ENCODE results near the gene BCR. TPM values are rescaled to one million over a fixed set of nuclear protein-coding genes. Genes with fewer than 3 reads are reported as not detected.
A peak's percentile ranks its signal among the peaks of the same experiment; 100 is the strongest.

BCR gene
- total and polyA plus RNA-seq, 2 of the 8 experiments (the other 6 are each of a cell fraction or from before 2014, with no cell fraction given) = 66.7 to 130 TPM

- Histone ChIP-seq H3K23me2 (ENCODE audit: low read depth, low read length) (peaks cover 9% of the 10 kb centered on the region; the same call in 1 of the 2 replicates), H3K4me1 (replicated peaks in 1 of 4; ENCODE audit: control insufficient read depth in 3 of 4, insufficient read depth in 4 of 4, low read length in 3 of 4) (peaks cover 30 to 50% (median 41%) of the 10 kb centered on the region in 4 experiments), H2BK15ac (ENCODE audit: low read length) (peak overlapping the region; percentile 40), H3K79me2 (ENCODE audit: control insufficient read depth in 1 of 2, insufficient read depth in 2 of 2, low read length in 2 of 2) (peaks cover 0 to 75% of the 10 kb centered on the region in 2 experiments; a peak in 3 of 4 replicates), H3K36me3 (ENCODE audit: control insufficient read depth in 2 of 4, insufficient read depth in 4 of 4, low read length in 3 of 4) (no peaks in the 10 kb centered on the region), H4K8ac (ENCODE audit: extremely low read depth, insufficient read depth, low read length) (no peak overlapping the region; the same call in 1 of the 2 replicates), H3K14ac (ENCODE audit: insufficient read length) (no peak overlapping the region), H4K5ac (ENCODE audit: insufficient read length, low read depth, low read length) (peak overlapping the region; percentile 13), H3K56ac (replicated peaks; ENCODE audit: insufficient read length, low read depth, low read length) (no peak overlapping the region), H2BK20ac (ENCODE audit: low read length) (peak overlapping the region; percentile 94), H2BK120ac (replicated peaks; ENCODE audit: low read depth, low read length) (peak overlapping the region; percentile 93), H3K9ac (replicated peaks in 1 of 4; ENCODE audit: extremely low read depth in 1 of 4, low read depth in 3 of 4, low read length in 3 of 4) (no peak overlapping the region), H3K18ac (ENCODE audit: extremely low read depth, low read length) (peak overlapping the region; percentile 81), H3K4me3 (ENCODE audit: extremely low read depth in 1 of 4, insufficient read depth in 2 of 4, low read depth in 3 of 4, low read length in 4 of 4) (peak overlapping the region in 1 of 4 experiments; percentile 2; a peak in 1 of 8 replicates), H3K27me3 (replicated peaks in 1 of 4; ENCODE audit: control insufficient read depth in 3 of 4, extremely low read depth in 1 of 4, insufficient read depth in 3 of 4, low read length in 3 of 4) (no peaks in the 10 kb centered on the region), H4K91ac (replicated peaks; ENCODE audit: insufficient read length, low read length) (peak overlapping the region; percentile 14), H2BK5ac (ENCODE audit: low read depth, low read length) (peak overlapping the region; percentile 92), H3K79me1 (ENCODE audit: low read depth, low read length) (peaks cover 10% of the 10 kb centered on the region; the same call in 1 of the 2 replicates), H2AFZ (ENCODE audit: low read length) (no peak overlapping the region), H2AK5ac (ENCODE audit: low read depth, low read length) (peak overlapping the region; percentile 90; the same call in 1 of the 2 replicates), H3K4ac (replicated peaks; ENCODE audit: insufficient read length, low read depth, low read length) (peak overlapping the region; percentile 58), H3K4me2 (ENCODE audit: insufficient read depth in 1 of 2, low read depth in 2 of 2, low read length in 2 of 2) (peak overlapping the region; percentile 18 to 77; a peak in 2 of 4 replicates), H3K23ac (ENCODE audit: insufficient read length) (no peak overlapping the region), H4K20me1 (replicated peaks in 1 of 2; ENCODE audit: control insufficient read depth in 1 of 2, insufficient read depth in 2 of 2, low read length in 2 of 2) (no peaks in the 10 kb centered on the region), H3K27ac (ENCODE audit: low read depth, low read length) (peak overlapping the region; percentile 61; the same call in 1 of the 2 replicates), H2BK12ac (ENCODE audit: low read depth, low read length) (peak overlapping the region; percentile 99), H3K9me3 (ENCODE audit: insufficient read depth in 2 of 2, low read depth in 1 of 2, low read length in 1 of 2) (no peaks in the 10 kb centered on the region)
- ChIA-PET CTCF (ENCODE audit: partially characterized antibody) (interaction anchor here (1.3 kb wide), 1 partner anchor 22 kb away, joined by 4 read pairs; no protein-coding TSS in a partner anchor), POLR2A (ENCODE audit: partially characterized antibody) (interaction anchor here (0.7 kb wide), 1 partner anchor 49 kb away, joined by 3 read pairs; no protein-coding TSS in a partner anchor)
- no peak for FAIRE-seq
- WGBS, 2 experiments (ENCODE audit: extremely low coverage in 1 of 2, insufficient coverage in 1 of 2, insufficient read length in 1 of 2, insufficient replicate concordance in 2 of 2, low coverage in 1 of 2, low lambda C conversion rate in 2 of 2, missing lambda C conversion rate in 1 of 2) = 85% methylated on average over 17 of the region's 17 CpGs; no CpG with 5 or more reads in 1 of the 2 experiments
- DNase-seq (ENCODE audit: low read depth in 1 of 2, low spot score in 2 of 2) = no peak
- TF ChIP-seq CBX5 (IDR thresholded peaks at IDR 0.05; ENCODE audit: low read depth, low read length) (no peak), TAF1 (IDR thresholded peaks at IDR 0.05; ENCODE audit: low read depth, low read length) (no peak), NRF1 (IDR thresholded peaks at IDR 0.05; ENCODE audit: low read depth, low read length) (no peak), ASH2L (IDR thresholded peaks at IDR 0.05; ENCODE audit: low read length) (no peak), SAP30 (IDR thresholded peaks at IDR 0.05; ENCODE audit: insufficient read depth, insufficient replicate concordance, low read length) (no peak), ATF3 (IDR thresholded peaks at IDR 0.05; ENCODE audit: insufficient read depth, low read depth, low read length) (no peak), SIRT6 (IDR thresholded peaks at IDR 0.05; ENCODE audit: low read length) (no peak), SIN3A (conservative IDR thresholded peaks at IDR 0.05 in 1 of 2, IDR thresholded peaks at IDR 0.05 in 1 of 2; ENCODE audit: low read depth in 1 of 2, low read length in 2 of 2) (no peak), EP300 (IDR thresholded peaks at IDR 0.05; ENCODE audit: borderline replicate concordance in 1 of 2, low read depth in 2 of 2, low read length in 2 of 2) (no peak), RXRA (IDR thresholded peaks at IDR 0.05; ENCODE audit: insufficient read depth, low read depth, low read length) (no peak), EGR1 (IDR thresholded peaks at IDR 0.05; ENCODE audit: borderline replicate concordance, low read depth, low read length) (no peak)
Measured at GRCh38 chr22:23245045-23245798, 64.9 kb downstream of the BCR start.

All from H1 (cell line).